Aorta (tissue), 5 donors: ENCODE measurements around the gene LRP8. TPM values are rescaled to one million over a fixed set of nuclear protein-coding genes. Genes with fewer than 3 reads are reported as not detected.
A peak's percentile ranks its signal among the peaks of the same experiment; 100 is the strongest.

Experiments
- ATAC-seq: fragments of 200-7000 bp; cut with Tn5 transposase; one replicate; pipeline ENCODE4 v1.9.1; 2022; ENCODE audit warnings: moderate library complexity; ENCODE audit not compliant: low FRiP score
- DNase-seq, 2 donors: peaks; one replicate each; pipeline ENCODE4 v3.0.0-alpha.2; 2020
- H3K27ac ChIP-seq, 2 donors: one replicate each; pipeline ENCODE4 v1.5.1; 2013; ENCODE audit warnings: low read length in 2 of 2, mild to moderate bottlenecking in 2 of 2, moderate library complexity in 2 of 2, control low read depth in 1 of 2, inconsistent platforms in 1 of 2, low read depth in 1 of 2
- H3K27me3 ChIP-seq, 2 donors: one replicate each; pipeline ENCODE4 v1.6.1; 2013; ENCODE audit warnings: control low read depth in 1 of 2, low read length in 1 of 2, mild to moderate bottlenecking in 1 of 2, moderate library complexity in 1 of 2; ENCODE audit not compliant: insufficient read depth in 2 of 2, control insufficient read depth in 1 of 2
- H3K36me3 ChIP-seq, 2 donors: one replicate each; pipeline ENCODE4 v1.6.1; 2013; ENCODE audit warnings: control low read depth in 1 of 2, low read length in 1 of 2, mild to moderate bottlenecking in 1 of 2; ENCODE audit not compliant: insufficient read depth in 2 of 2, control insufficient read depth in 1 of 2
- H3K4me1 ChIP-seq, 2 donors: one replicate each; pipeline ENCODE4 v1.6.1; 2013; ENCODE audit warnings: low read length in 2 of 2, control low read depth in 1 of 2, mild to moderate bottlenecking in 1 of 2, moderate library complexity in 1 of 2; ENCODE audit not compliant: insufficient read depth in 2 of 2, control insufficient read depth in 1 of 2
- H3K4me3 ChIP-seq, 2 donors: one replicate each; pipeline ENCODE4 v1.5.1; 2013; ENCODE audit warnings: low read length in 2 of 2, control low read depth in 1 of 2, mild to moderate bottlenecking in 1 of 2
- H3K9me3 ChIP-seq: one replicate; pipeline ENCODE4 v1.6.1; 2013; ENCODE audit warnings: mild to moderate bottlenecking, low read length; ENCODE audit not compliant: control insufficient read depth
- WGBS, 2 donors: extraction: QIAGEN DNeasy Blood & Tissue Kit; methylation state at CpG; one replicate each; pipeline ENCODE4 v1.1.7; 2013; 5-methylcytosine and 5-hydroxymethylcytosine counted together
- intact Hi-C, 2 donors: fragments of 100-400 bp; cut with DNase I; formaldehyde crosslinking; loops; one replicate each; pipeline versions ENCODE4 v1.14.2 to v1.15.0; 2022
- polyA plus RNA-seq, 2 donors: library from polyadenylated mRNA; stranded (reverse); fragments of 200-250 nt; gene quantifications; one replicate each; pipeline ENCODE4 v1.2.3, GENCODE V29; 2013
- total RNA-seq, 2 donors: library from RNA; stranded (reverse); fragmentation: NEBNext Ultra II Directional; extraction: Animal tissue kit (Norgen Biotek cat#: 25700); gene quantifications; one replicate each; pipeline ENCODE4 v1.2.1, GENCODE V29; 2021
- donor health status: healthy with polysubstance abuse.
- donor health status: Bipolar disorder and iron deficiency.
- donor health status: DM: no; HTN: no; CAD: no.
- donor health status: DM: no; HTN: no; CAD: no.
- donor health status: DM: yes; HTN: yes; CAD: no.

Gene LRP8
- total and polyA plus RNA-seq, 4 donors, result 1.1 to 12.3 (median 5.9) TPM

GRCh38 chr1:53297195-53297594, 30.7 kb downstream of the LRP8 start:
- Histone ChIP-seq H3K27ac (no peak overlapping the region), H3K27me3 (no peaks in the 10 kb centered on the region), H3K9me3 (no peaks in the 10 kb centered on the region), H3K36me3 (no peaks in the 10 kb centered on the region), H3K4me3 (no peak overlapping the region), H3K4me1 (peaks cover 7 to 9% of the 10 kb centered on the region in 2 donors)
- intact Hi-C loops, result no loop called here
- DNase-seq, result no peak
- no peak for ATAC-seq
- WGBS, 2 donors, result 96 to 98% methylated on average over 17 of the region's 17 CpGs

GRCh38 chr1:53296117-53296749, 31.6 kb downstream of the LRP8 start:
- H3K4me3 ChIP-seq, result no peak overlapping the region
- peak overlapping the region in 1 of 2 donors; percentile 61 for H3K27ac ChIP-seq
- H3K9me3 ChIP-seq, result no peaks in the 10 kb centered on the region
- no peaks in the 10 kb centered on the region for H3K36me3 ChIP-seq
- H3K27me3 ChIP-seq, result no peaks in the 10 kb centered on the region
- DNase-seq (no peak), ATAC-seq (no peak)
- intact Hi-C loops, result no loop called here
- WGBS, 2 donors, result 70 to 78% methylated on average over 12 of the region's 12 CpGs
- peaks cover 7 to 9% of the 10 kb centered on the region in 2 donors for H3K4me1 ChIP-seq

GRCh38 chr1:53295726-53296116, 32.1 kb downstream of the LRP8 start:
- no peaks in the 10 kb centered on the region for H3K36me3 ChIP-seq
- peak overlapping the region in 1 of 2 donors; percentile 61 for H3K27ac ChIP-seq
- WGBS, 2 donors, result 14 to 15% methylated on average over 4 of the region's 4 CpGs
- peaks cover 7 to 9% of the 10 kb centered on the region in 2 donors for H3K4me1 ChIP-seq
- H3K4me3 ChIP-seq, result no peak overlapping the region
- H3K27me3 ChIP-seq, result no peaks in the 10 kb centered on the region
- no peak for ATAC-seq
- intact Hi-C loops, result no loop called here
- H3K9me3 ChIP-seq, result no peaks in the 10 kb centered on the region
- no peak for DNase-seq

- peaks cover 7 to 9% of the 10 kb centered on the region in 2 donors for H3K4me1 ChIP-seq
- WGBS, 2 donors, result 33 to 34% methylated on average over 3 of the region's 3 CpGs
- no peaks in the 10 kb centered on the region for H3K9me3 ChIP-seq
- ATAC-seq (peak; percentile 17), DNase-seq (peak in 1 of 2 donors; percentile 58)
- no peaks in the 10 kb centered on the region for H3K36me3 ChIP-seq
- intact Hi-C loops, result no loop called here
- H3K4me3 ChIP-seq, result no peak overlapping the region
- no peaks in the 10 kb centered on the region for H3K27me3 ChIP-seq
- H3K27ac ChIP-seq, result peak overlapping the region in 1 of 2 donors; percentile 46
These were observed 32.6 kb downstream of the LRP8 start for GRCh38 chr1:53295295-53295694.

GRCh38 chr1:53294567-53294966, 33.3 kb downstream of the LRP8 start:
- no peak for ATAC-seq

GRCh38 chr1:53294061-53294460, 33.8 kb downstream of the LRP8 start:
- ATAC-seq, result no peak
- intact Hi-C loops, result loop anchor here in 1 of 2 donors (5.0 kb wide), 1 partner anchor 33 kb away; the partner anchor contains the start of gene LRP8
- no peak for DNase-seq

More at GRCh38 chr1:53294567-53294966, 33.3 kb downstream of the LRP8 start:
- Histone ChIP-seq H3K36me3 (no peaks in the 10 kb centered on the region), H3K9me3 (no peaks in the 10 kb centered on the region), H3K27me3 (no peaks in the 10 kb centered on the region), H3K27ac (peak overlapping the region; percentile 14 to 54), H3K4me3 (no peak overlapping the region), H3K4me1 (peaks cover 7 to 9% of the 10 kb centered on the region in 2 donors)
- DNase-seq, result no peak
- intact Hi-C loops, result loop anchor here in 1 of 2 donors (5.0 kb wide), 1 partner anchor 33 kb away; the partner anchor contains the start of gene LRP8
- 44 to 47% methylated on average over 9 of the region's 9 CpGs for WGBS, 2 donors

GRCh38 chr1:53293123-53293522, 34.7 kb downstream of the LRP8 start:
- Histone ChIP-seq H3K36me3 (no peaks in the 10 kb centered on the region), H3K27ac (peak overlapping the region in 1 of 2 donors; percentile 54), H3K4me1 (peaks cover 7 to 9% of the 10 kb centered on the region in 2 donors), H3K9me3 (no peaks in the 10 kb centered on the region), H3K4me3 (no peak overlapping the region), H3K27me3 (no peaks in the 10 kb centered on the region)
- 10 to 12% methylated on average over 2 of the region's 2 CpGs for WGBS, 2 donors
- DNase-seq (peak; percentile 86 to 91), ATAC-seq (no peak)
- intact Hi-C loops, result loop anchor here (1.0 to 5.0 kb wide), 2 partner anchors 34 kb away; partner anchors contain the start of gene LRP8 (in 1 of the 2)

More at GRCh38 chr1:53294061-53294460, 33.8 kb downstream of the LRP8 start:
- no peak overlapping the region for H3K4me3 ChIP-seq
- peak overlapping the region in 1 of 2 donors; percentile 54 for H3K27ac ChIP-seq
- H3K36me3 ChIP-seq, result no peaks in the 10 kb centered on the region
- H3K4me1 ChIP-seq, result peaks cover 7 to 9% of the 10 kb centered on the region in 2 donors
- no peaks in the 10 kb centered on the region for H3K27me3 ChIP-seq
- no peaks in the 10 kb centered on the region for H3K9me3 ChIP-seq
- WGBS, 2 donors, result 57 to 66% methylated on average over 3 of the region's 3 CpGs

GRCh38 chr1:53292690-53293089, 35.2 kb downstream of the LRP8 start:
- DNase-seq (no peak), ATAC-seq (no peak)
- no peak overlapping the region for H3K4me3 ChIP-seq
- peaks cover 7 to 9% of the 10 kb centered on the region in 2 donors for H3K4me1 ChIP-seq
- intact Hi-C loops, result loop anchor here (1.0 to 5.0 kb wide), 2 partner anchors 35 kb away; partner anchors contain the start of gene LRP8 (in 1 of the 2)
- H3K36me3 ChIP-seq, result no peaks in the 10 kb centered on the region
- 23 to 34% methylated on average over 2 of the region's 2 CpGs for WGBS, 2 donors
- no peaks in the 10 kb centered on the region for H3K27me3 ChIP-seq
- peak overlapping the region in 1 of 2 donors; percentile 19 for H3K27ac ChIP-seq
- H3K9me3 ChIP-seq, result no peaks in the 10 kb centered on the region

GRCh38 chr1:53291574-53291973, 36.3 kb downstream of the LRP8 start:
- DNase-seq (no peak), ATAC-seq (no peak)
- Histone ChIP-seq H3K9me3 (no peaks in the 10 kb centered on the region), H3K27ac (no peak overlapping the region), H3K27me3 (no peaks in the 10 kb centered on the region), H3K4me1 (peaks cover 7 to 9% of the 10 kb centered on the region in 2 donors), H3K36me3 (no peaks in the 10 kb centered on the region), H3K4me3 (no peak overlapping the region)
- intact Hi-C loops, result loop anchor here in 1 of 2 donors (5.0 kb wide), 1 partner anchor 36 kb away; the partner anchor contains the start of gene LRP8
- WGBS, 2 donors, result 97 to 99% methylated on average over 2 of the region's 2 CpGs
